Measurements from ENCODE around the gene TACO1.

Gene TACO1

DNA sequence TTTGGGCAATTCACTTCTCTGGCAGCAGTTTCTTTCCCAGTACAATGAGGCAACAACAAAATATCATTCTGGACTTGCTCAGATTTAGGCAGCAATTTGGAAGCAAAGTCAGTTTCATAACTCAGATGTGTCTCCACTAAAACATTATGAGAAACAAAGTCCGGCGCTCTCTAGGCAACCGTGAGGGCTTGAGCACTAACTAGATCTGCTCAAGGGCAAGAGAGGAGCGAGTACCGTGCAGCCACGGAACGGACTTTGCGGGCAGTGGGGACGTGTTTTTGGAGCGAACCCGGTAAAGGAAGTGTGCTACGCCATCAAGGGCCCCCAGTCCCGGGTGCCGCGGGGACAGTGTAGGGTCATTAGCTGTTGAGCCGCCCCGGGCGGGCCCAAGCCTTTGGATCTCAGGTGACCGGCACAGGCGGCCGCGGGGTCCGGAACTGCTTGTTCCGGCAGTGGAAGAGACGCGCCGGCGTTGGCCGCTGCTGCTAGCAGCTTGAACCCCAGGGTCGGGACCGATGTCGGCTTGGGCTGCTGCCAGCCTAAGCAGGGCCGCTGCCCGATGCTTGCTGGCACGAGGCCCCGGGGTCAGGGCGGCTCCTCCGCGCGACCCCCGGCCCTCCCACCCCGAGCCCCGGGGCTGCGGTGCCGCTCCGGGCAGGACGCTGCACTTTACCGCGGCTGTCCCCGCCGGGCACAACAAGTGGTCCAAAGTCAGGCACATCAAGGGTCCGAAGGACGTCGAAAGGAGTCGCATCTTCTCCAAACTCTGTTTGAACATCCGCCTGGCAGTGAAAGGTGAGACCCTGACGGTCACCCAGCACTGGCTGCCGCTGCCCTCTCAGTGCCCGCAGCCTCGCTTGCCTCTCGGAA lies at the start of gene TACO1:
Gene TACO1 (plus strand): TSS at position 327 of the 870 bp plus-strand sequence. CDS start 189 bp downstream, at position 516.
- peak; percentile 86 for DNase-seq (ENCODE audit: low spot score)

GRCh38 chr17:63552211-63552610 lies 48.5 kb upstream of the TACO1 start:
- no peak for DNase-seq (ENCODE audit: low spot score)

DNA sequence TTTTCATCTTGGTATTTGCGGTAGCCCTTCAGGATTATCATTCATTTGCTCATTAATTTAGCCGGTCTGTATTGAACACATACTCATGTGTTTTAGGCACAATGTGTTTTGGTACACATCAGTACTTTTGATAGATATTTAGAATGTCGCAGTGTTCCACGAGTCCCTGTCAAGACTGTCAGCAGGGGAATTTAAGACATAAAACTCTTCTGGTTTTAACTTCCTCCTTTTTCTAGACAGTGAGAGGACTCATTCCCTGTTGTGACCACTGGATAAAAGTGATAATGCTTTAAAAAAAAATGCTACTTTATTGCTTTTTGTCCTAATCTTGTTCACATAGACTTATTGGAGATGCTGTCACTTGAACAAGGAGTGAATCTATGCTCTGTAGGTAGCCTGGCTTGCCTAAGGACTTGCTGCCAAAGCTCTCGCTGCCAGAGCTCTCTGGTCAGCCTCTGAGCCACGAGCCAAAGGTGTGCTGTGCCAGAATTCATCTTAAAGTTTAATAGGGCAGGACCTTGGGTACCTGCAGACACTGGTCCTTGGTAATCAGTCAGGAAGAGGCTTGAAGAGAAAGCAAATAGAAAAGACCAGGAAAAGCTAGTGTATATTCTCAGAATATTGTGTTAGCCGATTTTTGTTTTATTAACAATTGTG lies 45.1 kb upstream of the TACO1 start:
- no peak for DNase-seq (ENCODE audit: low spot score)

GRCh38 chr17:63557416-63557815 lies 43.3 kb upstream of the TACO1 start:
- DNase-seq (ENCODE audit: low spot score): no peak

DNA sequence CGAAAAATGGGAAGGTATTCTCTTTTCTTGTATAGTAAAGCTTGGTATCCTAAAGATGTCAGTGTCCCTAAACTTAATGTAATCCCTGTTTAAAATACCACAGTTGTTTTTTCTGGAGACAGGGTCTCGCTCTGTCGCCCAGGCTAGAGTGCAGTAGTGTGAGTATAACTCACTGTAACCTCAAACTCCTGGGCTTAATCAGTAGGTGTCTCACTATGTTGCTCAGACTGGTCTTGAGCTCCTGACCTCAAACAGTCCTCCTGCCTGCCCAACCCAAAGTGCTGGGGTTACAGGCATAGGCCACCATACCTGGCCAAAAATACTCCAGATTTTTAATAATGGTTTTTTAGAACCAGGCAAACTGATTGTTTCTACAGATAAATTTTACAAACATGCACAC lies 42.3 kb upstream of the TACO1 start:
- DNase-seq (ENCODE audit: low spot score): no peak

DNA sequence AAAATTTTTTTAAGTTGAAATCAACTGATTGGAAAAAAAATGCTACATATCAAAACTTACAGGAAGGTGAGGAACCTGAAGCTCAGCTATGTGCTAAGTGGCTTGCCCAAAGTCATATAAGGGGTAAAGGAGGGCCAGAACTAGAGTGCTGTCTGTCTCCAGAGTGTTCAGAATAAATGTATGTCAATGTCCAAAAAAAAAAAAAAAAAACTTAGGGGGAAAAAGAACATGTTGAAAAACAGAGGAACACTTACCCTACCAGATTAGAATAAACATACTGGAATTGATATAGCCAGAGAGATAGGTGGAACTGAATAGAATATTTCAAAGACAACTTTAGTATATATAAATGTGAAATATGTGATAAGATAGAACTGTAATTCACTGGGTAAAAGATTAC lies 38.9 kb upstream of the TACO1 start:
- no peak for DNase-seq (ENCODE audit: low spot score)

- DNase-seq (ENCODE audit: low spot score): no peak
These were observed 37.4 kb upstream of the TACO1 start for GRCh38 chr17:63563339-63563738.

DNA sequence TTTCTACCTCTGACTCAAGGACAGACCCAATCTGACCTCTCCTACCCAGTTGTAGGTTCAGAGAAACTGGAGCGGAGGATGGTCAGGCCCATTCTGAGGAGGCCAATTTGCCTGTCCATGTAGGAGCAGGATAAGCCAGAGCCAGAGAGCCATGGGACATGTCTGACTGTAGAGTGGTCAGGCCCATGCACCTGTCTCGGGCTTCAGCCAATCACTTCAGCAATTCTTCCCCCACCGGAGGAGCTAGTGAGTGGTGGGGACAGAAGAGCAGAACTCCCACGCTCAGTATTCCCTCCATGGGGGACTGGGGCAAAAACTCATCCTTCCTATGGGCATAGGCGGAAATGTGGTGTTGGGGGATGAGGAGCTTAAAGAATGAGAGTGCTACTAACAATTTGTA lies 36.1 kb upstream of the TACO1 start:
- DNase-seq (ENCODE audit: low spot score): no peak

DNA sequence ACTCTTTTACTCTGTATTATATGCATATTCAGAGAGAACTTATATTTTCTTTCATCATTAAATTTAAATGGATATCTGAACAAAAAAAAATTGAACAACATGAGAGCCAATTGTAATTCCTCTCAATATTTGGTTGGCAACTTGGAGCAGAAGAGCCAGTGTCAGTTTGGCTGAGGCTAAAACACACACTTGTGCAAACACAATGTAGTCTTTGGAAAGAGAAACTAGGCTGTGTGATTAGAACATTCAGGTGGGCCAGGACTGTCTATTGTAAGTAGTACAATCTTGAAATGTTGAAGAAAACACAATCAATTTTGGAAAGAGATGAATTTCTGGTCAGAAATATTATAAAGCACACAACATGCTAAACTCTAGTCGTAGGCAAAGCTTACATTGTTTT lies 33.5 kb upstream of the TACO1 start:
- DNase-seq (ENCODE audit: low spot score): no peak

DNA sequence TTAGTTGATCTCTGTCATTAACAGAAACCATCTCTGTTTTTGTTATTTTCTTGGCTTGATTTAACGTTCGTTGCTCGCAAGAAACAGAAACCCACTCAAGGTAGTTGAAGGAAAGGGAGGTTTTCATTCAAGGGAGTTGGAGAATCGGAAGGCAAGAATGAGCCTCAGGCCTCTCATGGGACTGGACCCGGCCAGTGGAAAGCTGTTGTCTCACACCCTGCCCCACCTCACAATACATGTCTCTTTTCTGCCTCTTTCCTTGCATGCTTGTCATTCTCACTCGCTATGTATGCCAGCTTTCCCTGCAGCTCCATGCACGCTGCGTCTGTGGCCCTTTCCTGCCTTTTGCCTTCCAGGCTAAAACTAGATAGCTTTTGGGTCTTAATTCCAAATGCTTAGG lies 32.1 kb upstream of the TACO1 start:
- no peak for DNase-seq (ENCODE audit: low spot score)

DNA sequence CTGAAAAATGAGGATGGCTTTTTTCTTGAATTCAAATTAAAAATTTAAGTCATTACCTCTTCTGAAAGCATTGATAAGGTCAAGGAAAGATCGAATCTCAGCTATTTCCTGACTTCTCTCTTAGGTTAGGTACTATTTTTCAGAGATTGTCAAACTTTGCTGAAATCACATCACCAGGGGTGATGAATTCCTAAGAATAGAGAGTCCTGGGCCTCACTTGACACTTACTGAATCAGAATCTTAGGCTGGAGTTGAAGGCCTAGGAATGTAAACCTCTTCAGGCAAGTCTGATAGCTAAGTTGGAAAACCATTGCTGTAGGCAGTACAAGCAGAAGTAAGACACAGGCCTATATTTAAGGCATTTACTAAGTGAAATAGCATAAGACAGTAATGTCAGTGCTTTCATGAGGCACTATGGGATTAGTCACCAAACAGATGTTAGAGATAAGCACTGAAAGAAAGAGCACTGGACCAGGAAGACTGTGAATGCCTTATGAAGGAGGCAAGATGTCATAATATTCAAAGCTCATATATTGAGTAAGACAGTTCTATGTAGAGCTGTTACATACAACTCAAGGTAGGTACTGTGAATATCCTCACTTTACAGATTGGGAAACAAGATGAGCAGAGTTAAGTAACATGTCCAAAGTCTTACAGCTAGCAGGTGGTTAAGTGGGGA lies 28.9 kb upstream of the TACO1 start:
- DNase-seq (ENCODE audit: low spot score): no peak

DNA sequence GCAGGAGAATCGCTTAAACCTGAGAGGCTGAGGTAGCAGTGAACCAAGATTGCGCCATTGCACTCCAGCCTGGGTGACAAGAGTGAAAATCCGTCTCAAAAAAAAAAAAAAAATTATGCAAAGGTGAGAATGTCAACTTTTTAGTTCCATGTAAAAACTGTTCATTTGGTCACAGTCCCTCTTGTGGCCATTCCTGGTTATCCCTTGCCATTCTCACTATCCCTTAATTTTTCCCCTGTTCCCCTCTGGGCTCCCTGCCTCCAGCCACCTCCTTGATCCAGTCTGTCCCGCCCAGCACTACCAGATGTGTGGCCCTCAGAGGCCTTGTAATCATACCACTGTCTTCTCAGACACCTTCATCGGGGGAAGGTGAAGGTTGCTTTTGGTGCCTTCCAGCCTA lies 27.1 kb upstream of the TACO1 start:
- no peak for DNase-seq (ENCODE audit: low spot score)

- no peak for DNase-seq (ENCODE audit: low spot score)
These were observed 22.5 kb upstream of the TACO1 start for GRCh38 chr17:63578027-63578768.

GRCh38 chr17:63578769-63579111 lies 22.0 kb upstream of the TACO1 start:
- DNase-seq (ENCODE audit: low spot score): no peak

DNA sequence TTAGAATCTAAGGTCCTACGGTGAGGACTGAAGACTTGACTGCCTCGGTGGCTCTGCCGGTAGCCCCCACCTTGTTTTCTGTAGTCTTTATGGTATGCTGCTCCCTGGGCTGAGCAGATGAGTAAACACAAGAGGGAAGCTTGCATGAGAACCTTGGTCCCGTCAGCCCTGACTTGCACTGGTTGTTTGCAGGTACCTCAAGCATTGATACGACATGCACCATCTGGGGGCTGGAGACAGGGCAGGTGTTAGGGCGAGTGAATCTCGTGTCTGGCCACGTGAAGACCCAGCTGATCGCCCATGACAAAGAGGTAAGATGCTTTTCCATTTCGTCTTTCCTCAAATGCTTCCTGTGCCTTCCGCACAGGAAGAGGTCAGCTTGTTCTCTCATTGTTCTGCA lies 21.1 kb upstream of the TACO1 start:
- no peak for DNase-seq (ENCODE audit: low spot score)

GRCh38 chr17:63587770-63588169 lies 12.9 kb upstream of the TACO1 start:
- no peak for DNase-seq (ENCODE audit: low spot score)

DNA sequence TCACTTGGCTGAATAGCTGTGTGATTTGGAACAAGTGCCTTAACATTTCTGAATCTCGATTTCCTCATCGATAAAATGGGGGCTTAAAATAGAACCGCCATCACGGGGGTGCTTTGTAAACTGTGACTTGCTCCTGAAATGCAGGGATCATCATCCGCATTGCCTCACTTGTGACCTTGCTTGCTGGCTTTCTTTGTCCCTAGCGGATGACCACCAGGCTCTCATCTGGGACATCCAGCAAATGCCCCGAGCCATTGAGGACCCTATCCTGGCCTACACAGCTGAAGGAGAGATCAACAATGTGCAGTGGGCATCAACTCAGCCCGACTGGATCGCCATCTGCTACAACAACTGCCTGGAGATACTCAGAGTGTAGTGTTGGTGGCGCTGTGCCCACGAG lies 11.9 kb upstream of the TACO1 start:
- DNase-seq (ENCODE audit: low spot score): no peak

DNA sequence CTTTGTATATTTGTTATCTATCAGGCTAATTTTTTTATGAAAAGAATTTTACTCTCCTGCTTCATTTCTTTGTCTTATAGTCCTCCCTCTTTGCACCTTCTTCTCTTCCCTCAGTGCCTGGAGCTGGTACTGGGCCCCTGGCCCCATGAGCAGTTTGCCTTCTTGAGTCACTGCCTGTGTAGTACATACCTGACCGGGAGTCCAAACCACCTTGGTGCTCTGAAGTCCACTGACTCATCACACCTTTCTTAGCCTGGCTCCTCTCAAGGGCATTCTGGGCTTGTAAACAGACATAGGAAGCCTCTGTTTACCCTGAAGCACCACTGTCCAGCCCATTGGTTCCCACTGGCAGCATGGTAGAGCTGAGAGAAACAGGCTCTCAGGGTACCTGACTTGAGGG lies 11.0 kb upstream of the TACO1 start:
- no peak for DNase-seq (ENCODE audit: low spot score)

GRCh38 chr17:63592797-63593196 lies 7.9 kb upstream of the TACO1 start:
- no peak for DNase-seq (ENCODE audit: low spot score)

- DNase-seq (ENCODE audit: low spot score): no peak
These were observed 5.6 kb upstream of the TACO1 start for GRCh38 chr17:63595132-63595531.

DNA sequence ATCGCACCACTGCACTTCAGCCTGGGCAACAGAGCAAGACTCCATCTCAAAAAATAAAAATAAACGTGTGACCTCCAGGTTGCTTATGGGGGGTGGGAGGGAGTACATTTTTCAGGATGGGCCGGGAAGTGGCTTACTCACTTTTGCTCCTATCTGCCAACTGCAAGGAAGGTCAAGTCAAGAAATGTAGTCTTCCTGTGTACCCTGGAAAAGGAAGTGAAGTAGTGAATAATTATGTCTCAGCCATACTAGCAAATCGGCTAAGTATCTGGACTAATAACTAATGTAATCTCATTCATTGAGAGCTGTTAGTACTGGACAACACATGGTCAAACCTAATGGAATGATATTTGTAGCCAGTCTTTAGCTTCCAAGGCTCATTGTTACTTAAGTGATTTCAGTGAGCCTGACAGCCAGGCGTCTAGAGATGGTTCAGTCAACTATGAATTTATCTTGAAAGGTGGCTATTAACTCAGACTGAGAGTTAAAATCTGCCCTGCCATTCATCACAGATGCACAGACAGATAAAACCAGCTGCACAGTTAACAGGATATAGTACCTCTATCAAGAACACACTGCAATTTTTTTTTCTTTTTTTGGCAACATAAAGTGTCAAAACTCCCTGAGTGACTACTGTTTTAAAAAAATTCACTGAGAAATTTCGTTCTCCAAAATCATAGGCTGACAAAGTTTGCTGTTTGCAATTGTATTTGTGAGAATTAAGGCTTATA lies 3.7 kb upstream of the TACO1 start:
- peak; percentile 16 for DNase-seq (ENCODE audit: low spot score)

DNA sequence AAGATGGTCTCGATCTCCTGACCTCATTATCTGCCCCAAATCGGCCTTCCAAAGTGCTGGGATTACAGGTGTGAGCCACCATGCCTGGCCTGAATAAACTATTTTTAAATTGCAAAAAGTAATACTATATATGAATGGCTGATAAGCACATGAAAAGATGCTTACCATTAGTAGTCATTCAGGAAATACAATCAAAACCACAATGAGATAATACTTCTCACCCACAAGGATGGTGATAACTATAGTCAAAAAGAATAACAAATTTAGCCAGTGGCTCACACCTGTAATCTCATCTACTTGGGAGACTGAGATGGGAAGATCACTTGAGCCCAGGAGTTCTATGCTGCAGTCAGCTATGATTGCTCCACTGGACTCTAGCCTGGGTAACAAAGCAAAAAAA lies 2.4 kb upstream of the TACO1 start:
- no peak for DNase-seq (ENCODE audit: low spot score)

Measured in NAMALWA (cell line).